Measurements from ENCODE around the gene NPY4R2.
"Not testable (repeated sequence)": the region's sequence is repeated elsewhere in the genome, so short reads cannot be mapped to it uniquely, and the experiment has no call there.

The NPY4R2 gene, protein sequence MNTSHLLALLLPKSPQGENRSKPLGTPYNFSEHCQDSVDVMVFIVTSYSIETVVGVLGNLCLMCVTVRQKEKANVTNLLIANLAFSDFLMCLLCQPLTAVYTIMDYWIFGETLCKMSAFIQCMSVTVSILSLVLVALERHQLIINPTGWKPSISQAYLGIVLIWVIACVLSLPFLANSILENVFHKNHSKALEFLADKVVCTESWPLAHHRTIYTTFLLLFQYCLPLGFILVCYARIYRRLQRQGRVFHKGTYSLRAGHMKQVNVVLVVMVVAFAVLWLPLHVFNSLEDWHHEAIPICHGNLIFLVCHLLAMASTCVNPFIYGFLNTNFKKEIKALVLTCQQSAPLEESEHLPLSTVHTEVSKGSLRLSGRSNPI

DNA sequence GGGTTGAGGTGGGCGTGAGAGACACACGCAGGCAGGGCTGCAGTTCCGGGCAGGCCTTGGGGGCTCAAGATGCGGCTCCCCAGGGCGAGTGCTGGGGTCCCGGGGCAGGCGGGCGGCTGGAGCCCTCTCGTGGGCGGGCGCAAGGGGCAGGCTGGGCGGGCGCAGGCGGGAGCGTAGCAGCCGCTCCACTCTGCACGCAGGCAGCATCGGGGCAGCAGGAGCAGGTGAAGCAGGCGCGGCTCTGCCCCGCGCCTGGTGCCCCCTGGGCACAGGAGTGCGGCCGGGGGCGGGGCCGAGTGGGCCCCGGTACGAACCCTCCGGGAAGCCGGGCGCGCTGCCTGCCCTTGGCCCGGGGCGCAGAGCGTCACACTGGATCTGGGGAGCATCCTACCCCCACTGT lies at the start of gene NPY4R2:
Gene NPY4R2 (plus strand): TSS at position 188 of the 400 bp plus-strand sequence. CDS start 3,326 bp downstream, outside the sequence.
- DNase-seq, result not testable (repeated sequence)

DNA sequence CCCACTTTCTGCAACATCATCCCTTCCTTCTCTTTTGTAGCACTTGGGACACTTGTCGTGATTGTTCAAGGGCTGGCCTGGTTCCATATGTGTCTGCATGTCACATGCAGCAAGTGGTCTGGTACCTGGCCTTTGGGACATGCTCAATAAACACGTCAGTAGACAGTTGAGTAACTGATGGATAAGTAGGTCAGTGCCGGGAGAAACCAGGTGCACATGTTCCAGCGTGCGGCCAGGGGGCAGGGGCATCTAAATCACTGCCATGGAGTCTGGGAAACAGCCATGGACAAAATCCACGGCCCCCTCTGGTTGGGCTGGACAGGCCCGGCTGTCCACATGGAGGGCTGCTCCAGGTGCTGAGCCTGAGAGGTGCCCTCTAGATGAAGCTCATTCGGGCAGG lies 47.6 kb upstream of the NPY4R2 start:
- not testable (repeated sequence) for DNase-seq

DNA sequence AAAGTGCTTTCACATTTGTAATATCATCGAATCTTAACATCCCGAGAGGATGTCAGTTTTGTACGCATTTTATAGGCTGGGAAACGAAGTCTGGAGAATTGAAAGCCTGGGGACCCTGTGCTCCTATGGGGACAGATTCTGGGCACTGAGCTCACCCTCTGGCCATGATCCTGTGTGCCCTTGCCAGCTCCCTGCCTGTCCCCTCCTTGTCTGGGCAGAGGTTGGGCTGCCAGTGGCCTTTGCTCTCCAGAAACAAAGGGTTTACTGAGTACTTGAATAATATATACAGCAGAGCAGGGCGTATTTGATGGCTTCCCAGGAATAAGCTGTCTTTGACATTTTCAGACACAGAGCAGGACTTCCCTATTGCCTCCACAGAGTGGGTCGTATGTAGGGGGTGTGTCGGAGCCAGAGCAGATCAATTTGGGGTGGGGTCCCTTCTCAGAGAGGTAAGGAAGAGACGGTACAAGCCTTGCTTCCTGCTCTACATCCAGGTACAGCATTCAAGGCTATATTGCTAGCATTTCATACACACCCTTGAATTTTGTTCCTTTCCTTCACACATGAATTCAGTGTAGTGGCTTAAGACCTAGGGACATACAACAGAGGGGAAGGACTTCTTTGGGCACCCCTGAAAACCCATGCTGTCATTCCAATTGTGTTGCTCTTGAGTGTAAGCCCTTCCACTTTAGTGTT lies 46.8 kb upstream of the NPY4R2 start:
- not testable (repeated sequence) for DNase-seq

DNA sequence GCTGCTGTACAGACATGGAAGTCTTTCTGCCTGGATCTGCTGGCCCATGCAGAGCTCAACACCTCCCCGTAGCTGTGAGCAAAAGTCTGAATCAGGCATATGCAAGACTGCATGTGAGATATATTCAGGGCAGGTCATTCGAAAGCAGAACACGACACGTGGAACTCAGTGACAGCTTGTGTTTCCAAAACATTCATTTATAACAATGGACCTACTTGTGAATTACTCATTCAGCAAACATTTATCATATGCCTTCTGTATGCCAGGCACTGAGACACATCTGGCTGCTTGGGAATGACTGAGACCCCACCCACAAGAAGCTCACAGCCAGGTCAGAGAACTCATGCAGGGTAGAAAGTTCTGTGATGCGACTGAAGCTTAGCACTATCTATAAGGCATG lies 46.2 kb upstream of the NPY4R2 start:
- DNase-seq, result not testable (repeated sequence)

DNA sequence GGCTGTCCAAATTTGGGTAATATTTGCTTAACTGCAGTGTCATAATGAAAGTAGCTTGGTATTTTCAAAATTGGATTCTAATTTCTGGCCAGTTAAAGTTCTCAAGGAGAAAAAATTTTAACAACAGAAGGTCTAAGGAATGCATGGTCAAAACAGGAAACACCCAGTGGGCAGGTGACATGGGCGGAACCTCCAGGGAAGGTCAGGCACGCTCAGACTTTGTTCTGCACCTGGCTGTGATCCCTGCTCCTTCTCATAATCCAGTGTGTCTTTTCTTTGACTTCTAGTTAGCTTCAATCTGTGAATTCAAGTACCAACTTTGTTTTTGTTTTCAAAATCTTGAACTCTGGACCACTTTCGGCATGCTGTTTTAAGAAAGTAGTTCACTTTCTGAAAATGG lies 34.2 kb upstream of the NPY4R2 start:
- not testable (repeated sequence) for DNase-seq

DNA sequence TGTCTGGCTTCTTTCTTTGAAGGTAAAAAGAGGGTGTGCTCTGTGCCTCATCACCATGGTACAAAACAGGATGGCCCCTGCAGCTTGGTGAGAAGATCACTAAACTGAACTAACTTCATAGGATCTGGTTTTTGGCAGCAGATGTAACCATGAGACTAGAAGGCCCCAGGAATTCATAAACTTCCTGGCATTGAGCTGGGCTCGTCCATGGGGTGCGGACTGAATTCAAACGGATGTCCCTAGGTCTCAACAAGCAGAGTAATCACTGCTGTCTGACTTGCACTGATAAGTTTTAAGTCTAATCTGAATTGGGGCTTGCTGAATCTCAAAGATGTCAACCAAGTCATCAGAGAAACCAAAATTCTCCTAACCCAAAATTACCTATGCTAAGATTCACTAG lies 33.5 kb upstream of the NPY4R2 start:
- DNase-seq, result not testable (repeated sequence)

DNA sequence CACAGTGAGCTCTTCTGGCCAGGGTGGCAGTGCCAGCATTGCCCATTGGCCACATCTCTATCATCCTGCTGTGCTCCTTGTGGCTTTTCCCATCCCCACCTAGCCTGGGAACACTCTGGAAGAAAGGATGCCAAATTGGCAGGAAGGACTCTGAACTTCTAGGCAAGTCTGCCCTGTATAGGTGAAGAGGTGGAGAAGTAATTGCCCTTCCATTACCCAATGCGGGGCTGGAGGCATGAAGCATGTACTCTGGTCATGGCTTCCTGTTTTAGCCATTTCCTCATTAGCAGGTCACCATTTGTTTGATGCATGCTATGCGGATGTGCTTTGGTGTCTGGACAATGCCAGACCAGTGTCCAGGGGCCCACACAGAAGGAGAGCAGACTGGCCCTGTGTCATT lies 32.1 kb upstream of the NPY4R2 start:
- DNase-seq, result not testable (repeated sequence)

DNA sequence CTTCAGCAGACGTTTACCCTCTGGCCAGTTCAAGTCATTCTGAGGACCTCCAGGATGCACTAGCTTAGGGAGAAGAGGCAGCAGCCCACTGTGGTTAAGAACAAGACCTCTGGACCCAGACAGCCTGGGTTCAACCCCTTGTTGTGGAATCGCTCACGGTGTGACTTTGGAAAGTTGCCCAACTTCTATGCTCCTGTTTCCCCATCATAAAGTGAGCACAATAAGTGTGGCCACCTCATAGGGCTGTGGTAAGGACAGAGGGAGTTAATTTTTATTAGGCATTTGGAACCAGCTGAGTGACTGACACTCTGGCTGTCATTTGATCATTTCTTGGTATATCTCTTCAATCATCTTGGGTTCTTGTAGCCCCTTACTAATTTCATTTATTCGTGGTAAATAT lies 31.6 kb upstream of the NPY4R2 start:
- not testable (repeated sequence) for DNase-seq

DNA sequence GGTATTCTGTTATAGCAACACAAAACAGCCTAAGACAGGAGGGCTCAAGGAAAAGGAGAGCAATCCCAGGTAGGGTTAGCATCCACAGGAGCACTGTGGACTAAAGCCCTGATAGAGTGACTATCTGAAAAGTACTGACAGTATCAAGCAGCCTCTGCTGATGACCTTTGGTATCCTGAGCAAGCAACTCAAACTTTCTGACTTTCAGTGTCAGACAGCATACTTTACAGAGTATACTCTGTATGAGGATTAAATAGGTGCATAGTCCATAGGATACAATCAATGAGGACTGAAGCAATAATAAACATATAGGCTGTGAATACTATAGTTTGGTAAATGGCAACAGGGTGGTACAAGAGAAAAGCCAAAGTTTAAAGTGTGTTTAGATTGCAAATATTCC lies 27.7 kb upstream of the NPY4R2 start:
- DNase-seq, result not testable (repeated sequence)

DNA sequence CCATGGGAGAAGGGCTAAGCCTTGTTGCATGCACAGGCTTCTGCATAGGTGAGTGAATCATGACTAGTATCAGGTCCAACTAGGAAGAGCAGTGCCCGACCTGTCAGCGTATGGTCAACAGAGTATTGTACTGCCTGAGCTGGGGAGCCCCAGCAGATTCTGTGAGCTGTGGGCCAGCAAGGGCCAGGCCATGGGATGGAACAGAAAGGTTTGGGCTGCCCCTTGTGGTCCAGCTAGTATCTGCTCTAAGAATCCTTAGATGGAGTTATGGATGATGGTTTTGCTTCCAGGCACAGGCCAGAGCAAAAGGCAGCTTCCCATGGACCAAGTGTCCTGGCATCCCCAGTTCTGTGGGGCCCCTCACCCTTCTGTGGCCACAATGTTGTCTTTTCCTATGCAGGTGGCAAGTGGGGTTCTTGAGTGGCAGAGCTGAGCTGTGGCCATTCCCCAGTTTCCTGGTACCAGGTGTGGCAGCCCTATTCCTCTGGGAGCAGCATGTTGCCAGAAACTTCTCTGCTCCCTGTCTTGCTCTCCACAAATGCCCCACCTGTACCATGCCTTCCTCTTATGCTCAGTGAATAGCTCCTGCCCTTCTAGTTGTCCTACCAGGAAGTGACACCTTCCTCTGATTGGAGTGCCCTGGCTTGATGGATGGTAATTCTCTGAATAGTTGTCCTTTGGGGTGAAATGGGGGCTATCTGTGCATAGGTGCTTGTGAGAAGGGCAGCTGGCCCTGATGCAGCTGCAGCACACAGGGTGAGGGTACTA lies 25.8 kb upstream of the NPY4R2 start:
- DNase-seq, result not testable (repeated sequence)

DNA sequence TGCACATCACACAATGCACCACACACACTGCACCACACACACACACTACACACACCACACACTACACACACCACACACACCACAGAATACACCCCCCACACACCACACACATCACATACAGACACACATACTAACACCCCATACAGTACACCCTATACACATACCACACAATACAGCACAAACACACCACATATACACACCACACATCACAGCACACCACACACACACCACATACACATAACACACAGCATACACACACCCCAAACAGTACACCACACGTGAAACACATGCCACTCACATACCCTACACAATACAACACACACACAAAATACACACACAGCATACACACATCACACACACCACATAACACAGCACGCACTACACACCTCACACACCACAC lies 23.9 kb upstream of the NPY4R2 start:
- not testable (repeated sequence) for DNase-seq

DNA sequence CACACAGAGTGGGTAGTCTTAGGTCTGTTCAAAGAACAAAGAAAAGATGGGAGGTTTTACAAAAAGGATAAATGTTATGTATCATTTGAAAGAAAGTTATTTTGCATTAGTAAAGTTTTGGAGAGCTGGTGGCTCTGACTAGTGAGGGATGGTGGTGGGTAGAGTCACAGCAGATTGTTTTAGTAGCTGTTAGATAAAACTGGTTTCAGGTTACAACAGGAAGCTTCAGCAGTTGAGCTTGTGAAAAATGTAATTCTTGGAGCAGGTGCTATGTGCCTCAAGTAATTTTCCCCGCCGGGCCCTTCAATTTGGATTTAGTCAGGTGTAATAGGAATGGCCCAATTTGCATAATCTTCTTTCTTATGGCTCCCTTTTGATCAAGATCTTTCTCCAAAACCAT lies 20.6 kb upstream of the NPY4R2 start:
- DNase-seq, result not testable (repeated sequence)

DNA sequence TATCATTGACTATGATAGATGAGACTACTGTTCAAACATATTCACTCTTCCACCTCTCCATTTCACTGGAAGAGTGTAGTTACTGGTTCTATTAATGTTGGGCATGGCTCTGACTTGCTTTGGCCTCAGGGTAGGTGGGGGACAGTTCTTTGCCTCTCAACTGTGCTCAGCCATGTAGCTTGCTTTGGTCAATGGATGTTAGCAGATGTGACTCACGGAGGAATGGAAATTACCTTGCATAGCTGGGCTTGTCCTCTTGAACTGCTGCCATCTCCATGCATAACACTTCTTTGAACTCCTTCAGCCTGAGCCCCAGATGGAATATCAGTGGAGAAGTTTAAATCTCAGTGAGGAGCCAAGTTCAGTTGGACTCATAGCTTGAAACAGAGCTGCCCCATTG lies 9.1 kb upstream of the NPY4R2 start:
- DNase-seq, result not testable (repeated sequence)

DNA sequence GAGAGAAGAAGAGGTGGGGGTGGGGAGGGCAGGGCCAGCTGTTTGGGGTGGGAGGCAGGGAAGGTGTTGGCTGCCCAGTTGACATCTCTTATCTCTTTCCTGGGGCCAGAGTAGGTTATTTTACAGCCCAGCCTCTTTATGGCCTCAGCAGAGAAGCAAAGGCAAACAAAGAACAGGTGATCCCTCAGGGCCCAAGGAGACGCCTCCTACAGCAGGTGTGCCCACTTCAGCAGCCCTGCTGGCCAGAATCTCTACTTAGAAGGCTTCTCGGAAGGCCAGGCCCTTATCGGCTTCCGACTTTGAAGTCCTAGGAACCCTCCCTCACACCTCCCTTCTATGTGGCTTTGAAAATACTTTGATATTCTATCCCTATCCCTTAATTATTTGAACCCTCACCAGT lies 8.0 kb upstream of the NPY4R2 start:
- DNase-seq, result not testable (repeated sequence)

DNA sequence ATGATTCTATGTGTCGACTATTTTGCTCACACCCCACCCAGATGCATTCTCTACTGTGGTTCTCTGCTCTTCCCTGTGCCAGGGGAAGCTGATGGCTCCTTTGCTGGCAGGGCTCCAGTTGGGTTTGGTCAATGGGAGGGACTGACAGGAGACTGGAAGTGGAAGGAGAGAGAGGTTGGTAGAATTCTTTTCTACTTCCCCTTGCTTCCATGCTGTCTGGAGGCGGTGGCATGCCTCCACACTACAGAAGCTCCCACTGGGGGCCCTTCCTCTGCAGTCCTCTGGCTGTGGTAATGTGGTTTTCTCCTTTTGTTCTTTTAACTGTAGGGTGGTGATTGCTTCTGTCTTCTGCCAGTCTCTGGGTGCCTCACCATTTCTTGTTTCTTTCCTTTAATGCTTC lies 4.4 kb upstream of the NPY4R2 start:
- not testable (repeated sequence) for DNase-seq

DNA sequence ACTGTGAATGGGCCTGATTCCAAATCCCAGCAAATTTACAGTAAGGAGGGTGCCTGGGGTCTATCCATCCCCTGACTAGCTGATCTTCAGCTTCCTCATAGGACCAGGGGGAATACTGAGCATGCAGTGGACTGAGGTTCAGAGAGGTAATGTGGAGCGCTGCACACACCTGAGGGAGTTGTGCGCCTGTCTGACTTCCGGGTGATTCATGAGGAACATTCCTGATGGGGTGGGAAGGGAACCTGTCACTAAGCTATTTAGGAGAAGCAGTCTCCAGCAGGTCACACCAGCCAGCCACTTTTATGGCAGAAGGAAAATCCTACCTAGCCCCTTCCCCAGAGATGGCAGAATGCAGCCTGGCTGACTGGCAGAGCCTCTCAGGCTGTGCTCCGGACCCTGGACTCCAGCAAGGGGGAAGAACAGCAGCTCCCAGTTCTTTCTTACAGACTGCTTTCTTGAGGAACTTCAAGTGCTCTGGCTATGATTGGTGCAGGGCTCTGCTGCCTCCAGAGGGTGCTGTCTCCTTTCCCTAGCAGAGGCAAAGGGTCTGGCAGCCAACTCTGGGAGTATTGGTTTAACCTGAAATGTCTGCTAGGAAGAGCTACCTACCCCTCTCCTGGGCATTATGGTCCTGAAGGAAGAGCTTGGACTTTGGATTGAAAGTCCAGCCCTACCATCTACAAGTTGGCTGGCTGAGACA lies 2.5 kb upstream of the NPY4R2 start:
- not testable (repeated sequence) for DNase-seq

DNA sequence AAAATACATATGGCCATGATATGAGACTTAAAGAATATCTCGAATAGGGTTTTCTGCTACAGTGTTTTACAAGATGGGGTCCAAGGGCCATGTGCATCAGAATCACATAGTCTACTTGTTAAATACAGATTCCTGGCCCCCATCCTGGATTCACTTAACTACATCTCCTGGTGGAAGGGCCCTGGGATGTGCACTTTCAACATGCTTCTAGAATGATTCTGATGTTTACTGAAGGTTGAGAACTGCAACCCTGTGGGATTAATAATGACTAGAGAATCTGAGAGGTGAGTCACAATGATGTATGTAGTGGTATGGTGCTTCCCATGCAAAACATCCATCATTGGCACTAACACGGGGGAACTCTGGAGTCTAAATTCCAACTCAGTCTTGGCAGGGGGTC lies 2.1 kb downstream of the NPY4R2 start:
- peak; percentile 10 for DNase-seq

DNA sequence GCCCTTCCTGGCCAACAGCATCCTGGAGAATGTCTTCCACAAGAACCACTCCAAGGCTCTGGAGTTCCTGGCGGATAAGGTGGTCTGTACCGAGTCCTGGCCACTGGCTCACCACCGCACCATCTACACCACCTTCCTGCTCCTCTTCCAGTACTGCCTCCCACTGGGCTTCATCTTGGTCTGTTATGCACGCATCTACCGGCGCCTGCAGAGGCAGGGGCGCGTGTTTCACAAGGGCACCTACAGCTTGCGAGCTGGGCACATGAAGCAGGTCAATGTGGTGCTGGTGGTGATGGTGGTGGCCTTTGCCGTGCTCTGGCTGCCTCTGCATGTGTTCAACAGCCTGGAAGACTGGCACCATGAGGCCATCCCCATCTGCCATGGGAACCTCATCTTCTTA lies 4.0 kb downstream of the NPY4R2 start:
- not testable (repeated sequence) for DNase-seq

DNA sequence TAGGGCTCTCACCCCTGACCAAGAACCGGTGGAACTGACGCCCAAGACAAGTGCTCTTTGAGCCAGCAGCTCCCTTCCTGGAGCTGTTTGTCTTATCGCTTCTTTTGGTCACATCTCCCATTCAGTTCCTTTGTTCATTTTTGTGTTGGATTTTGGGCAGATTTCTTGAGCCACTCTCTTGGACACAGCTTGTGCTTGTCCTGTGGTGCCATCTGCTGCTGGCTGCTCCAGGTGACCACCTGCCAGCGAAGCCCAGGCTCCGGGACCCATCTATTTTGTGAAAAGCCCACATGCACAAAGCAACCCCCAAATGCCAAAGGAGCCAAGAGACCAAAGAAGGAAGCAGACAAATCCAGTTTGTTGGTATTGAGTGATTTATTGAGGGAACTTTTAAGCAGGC lies 6.2 kb downstream of the NPY4R2 start:
- DNase-seq, result not testable (repeated sequence)

DNA sequence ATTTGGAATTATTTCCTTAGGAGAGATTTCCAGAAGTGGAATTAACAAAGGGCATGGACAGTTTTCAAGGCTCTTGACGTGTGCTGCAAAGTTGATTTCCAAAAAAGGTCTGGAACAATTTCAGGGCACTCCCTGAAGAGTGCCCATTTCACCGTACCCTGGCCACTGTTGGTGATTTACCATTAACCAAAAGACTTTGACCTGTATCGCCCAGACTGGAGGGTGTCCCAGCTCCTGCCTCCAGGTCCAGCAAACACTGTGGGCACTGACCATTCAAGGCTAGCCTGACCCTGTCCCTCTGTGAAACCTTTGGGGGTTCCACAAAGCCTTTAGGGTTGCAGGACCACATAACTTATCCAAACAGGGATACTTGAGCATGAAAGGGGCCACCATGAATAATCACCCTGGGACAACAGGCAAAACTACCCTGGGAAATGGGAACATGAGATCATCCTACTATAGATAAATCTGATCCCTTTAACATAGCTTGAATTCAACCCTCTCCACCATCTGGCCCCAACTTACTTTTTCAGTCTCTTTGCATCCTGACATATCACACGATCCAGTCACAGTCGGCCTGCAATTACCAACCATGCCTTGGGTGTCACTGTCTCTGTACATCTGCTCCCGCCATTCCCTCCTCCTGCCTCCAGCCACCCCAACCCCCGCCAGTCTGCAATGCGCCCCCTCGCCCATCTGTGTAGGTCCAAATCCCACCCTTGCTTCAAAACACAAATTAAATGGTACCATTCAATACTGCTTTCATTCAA lies 8.9 kb downstream of the NPY4R2 start:
- not testable (repeated sequence) for DNase-seq

DNA sequence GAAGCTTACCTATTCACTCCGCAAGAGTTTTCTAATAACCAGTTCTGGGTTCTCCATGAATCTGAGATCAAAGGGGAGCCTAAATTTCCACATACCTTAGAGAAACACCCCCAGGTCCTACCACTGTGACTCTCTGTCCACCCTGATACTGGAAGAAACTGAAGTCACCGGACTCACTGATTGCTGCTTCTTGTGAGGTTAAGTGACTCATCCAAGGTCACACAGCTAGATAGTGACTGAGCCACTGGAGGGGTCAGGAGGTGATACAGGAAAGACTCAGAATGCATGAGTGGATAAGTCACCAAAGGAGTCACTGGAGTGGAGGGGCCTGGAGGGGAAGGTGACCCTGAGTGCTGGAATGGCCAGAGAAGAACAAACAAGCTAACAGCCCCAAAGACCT lies 9.8 kb downstream of the NPY4R2 start:
- not testable (repeated sequence) for DNase-seq

DNA sequence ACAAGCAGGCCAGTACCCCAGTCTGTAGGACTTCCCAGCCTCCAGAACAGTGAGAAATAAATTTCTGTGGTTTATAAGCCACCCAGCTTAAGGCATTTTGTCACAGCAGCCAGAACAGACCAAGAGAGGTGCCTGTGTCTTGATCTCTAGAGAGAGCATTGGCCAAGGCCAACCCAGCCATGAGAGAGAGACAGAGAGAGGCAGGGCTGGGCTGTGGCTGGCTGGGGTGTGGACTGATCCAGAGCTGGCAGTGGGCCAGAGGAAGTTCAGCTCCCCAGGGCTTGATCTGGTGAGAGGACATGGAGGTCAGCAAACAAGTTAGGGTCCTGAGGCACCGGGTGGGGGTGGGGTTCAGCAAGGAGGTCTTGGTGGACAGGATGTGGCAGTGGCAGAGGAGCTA lies 14.4 kb downstream of the NPY4R2 start:
- not testable (repeated sequence) for DNase-seq

Measured in HCEC 1CT (cell line).